NAMALWA (cell line): Measurements from ENCODE around the gene GARIN5B.
A peak's percentile ranks its signal among the peaks of the same experiment; 100 is the strongest.

Experiments
- DNase-seq: peaks from one replicate; pipeline ENCODE4 v3.0.0-alpha.2; 2015; ENCODE audit warnings: low spot score

Gene GARIN5B

DNA sequence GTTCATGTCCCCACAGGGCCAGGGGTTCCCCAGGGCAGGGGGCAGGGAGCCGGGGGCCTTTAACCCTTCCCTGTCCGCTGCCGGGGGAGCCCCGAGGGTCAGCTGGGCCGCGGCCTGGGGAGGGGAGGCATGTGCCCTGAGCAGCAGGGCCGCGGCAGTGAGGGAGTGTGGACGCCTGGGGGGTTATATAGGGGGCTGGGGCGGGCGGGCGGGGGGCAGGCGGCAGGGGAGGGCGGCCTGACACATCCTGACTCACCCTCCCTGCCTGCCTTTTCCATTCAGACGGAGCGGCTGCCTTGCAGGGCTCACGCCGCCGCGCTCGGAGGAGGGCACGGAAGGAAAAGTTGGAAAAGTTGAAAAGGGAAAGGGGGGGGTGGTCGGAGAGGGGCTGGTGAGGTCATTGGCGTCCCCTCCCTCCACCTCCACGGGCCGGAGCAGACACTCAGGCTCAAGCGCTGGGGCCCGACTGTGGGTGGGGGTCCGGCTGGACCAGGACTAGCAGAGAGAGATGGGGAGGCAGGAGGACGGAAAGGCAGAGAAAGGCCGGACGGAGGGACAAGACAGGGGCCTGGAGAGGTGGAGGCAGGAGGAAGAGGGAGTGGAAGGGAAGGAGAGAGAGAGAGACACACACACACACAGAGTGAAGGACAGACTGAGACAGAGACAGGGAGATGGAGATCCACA is 7.4 kb upstream of the GARIN5B start, which contains the start of gene IL11:
IL11 (minus strand) TSS at position 159 of the 684 bp plus-strand sequence; CDS start at position 6, 153 bp downstream.
- no peak for DNase-seq

DNA sequence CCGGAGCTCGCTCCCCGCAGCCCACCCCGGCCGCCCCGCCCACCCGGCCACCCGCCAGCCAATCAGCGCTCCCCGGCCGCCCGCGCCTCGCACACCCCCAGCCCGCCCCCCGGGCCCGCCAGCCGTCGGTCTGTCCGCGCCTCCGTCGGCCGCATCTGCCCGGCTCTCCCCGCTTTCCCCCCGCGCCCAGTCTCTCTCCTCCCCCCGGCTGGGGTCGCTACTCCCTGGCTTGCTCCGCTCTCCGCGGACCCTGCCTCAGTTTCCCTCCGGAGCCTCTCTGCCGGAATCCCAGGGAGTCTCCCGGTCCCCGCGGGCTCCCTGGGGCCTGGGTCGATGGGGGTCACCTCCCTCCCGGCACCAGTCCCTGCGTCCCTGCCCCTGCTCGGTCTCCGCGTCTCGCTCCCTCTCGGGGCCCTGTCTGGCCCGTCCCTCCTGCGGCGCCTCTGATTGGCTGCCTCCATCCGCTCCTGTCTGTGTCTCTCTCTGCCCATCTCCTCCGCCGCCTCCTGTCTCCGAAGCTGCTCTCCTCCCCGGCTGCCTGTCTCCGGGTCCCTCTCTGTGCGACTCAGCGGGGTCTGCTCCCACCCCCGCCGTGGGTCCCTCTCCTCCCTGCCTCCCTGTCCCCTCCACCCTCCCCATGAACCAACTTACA is 6.7 kb upstream of the GARIN5B start:
- DNase-seq: no peak

DNA sequence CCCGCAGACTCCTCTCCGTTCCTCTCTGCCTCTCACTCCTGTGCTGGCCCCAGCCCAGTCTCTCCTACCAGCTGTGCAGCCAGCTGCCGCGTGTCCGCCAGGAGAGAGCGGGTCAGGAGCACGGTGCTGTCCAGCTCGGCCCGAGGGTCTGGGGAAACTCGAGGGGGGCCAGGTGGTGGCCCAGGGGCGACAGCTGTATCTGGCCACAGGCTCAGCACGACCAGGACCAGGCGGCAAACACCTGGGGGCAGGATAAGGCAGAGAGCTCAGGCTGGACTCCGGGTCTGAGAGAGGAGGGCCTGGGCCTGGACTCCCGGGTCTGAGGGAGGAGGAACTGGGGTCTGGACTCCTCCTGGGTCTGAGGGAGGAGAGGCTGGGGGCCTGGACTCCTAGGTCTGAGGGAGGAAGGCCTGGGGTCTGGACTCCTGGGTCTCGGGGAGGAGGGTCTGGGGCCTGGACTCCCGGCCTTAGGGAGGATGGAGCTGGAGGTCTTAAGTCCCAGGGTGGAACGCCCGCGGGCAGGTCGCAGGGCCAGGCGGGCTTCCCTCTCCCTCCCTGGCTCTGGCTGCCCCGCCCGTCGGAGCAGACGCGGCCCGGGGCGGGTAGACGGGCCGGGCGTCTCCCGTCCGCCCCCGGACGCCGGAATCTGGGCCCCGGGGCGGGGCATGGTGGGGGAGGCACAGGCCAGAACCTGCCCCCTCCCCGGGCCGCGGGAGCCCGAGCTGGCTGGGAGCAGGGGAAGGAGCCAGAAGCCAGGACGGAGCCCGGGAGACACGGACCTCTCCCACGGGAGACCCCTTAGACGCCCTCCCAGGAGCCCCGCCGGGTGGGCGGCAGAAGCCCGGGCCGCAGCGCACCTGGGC is 5.9 kb upstream of the GARIN5B start:
- no peak for DNase-seq

DNA sequence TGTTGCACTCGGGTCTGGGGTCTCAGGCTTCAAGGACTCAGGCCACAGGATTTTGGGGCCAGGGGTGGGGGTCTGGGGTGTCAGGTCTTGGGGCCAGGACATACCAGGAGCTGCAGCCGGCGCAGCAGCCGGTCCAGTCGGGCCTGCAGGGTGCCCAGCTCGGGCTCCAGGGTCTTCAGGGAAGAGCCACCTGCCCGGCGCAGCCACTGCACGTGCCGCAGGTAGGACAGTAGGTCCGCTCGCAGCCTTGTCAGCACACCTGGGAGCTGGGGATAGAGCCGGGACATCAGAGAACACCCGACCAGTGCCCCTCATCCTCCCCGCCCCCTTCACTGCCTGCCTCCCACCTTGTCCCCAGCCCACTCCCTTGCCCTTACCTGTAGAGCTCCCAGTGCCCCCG is 5.0 kb upstream of the GARIN5B start:
- no peak for DNase-seq

DNA sequence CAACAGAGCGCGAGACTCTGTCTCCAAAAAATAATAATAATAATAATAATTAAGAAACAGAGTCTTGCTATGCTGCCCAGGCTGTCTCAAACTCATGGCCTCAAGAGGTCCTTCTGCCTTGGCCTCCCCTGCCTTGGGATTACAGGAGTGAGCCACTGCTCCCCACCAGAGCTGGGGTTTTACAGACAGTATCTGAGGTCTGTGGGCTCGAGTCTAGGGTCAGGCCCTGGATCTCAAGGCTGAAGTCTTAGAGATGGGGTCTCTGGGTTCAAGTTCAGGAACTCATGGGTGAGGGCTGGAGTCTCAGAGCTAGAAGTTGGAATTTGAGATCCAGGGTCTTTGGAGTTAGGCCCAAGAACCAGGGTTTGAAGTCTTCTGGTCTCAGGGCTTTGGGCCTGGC is 3.7 kb upstream of the GARIN5B start:
- no peak for DNase-seq

DNA sequence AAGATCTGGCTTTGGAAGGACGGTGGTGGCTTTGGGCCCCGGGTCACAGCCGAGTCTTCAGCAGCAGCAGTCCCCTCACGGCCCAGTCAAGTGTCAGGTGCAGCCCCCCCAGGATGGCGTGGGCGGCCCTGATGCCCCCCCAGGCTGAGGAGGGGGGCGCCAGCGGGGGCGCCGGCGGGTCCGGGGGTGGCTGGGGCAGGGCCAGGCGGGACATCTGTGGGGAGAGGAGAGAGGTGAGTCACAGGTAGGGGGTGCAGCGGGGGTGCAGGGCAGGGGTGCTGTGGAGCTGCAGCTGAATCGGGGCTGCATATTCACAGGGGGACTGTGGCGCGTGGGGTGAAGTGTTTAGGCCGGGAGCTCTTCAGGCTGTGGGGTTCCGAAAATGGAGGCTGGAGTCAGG is 2.9 kb upstream of the GARIN5B start:
- no peak for DNase-seq

DNA sequence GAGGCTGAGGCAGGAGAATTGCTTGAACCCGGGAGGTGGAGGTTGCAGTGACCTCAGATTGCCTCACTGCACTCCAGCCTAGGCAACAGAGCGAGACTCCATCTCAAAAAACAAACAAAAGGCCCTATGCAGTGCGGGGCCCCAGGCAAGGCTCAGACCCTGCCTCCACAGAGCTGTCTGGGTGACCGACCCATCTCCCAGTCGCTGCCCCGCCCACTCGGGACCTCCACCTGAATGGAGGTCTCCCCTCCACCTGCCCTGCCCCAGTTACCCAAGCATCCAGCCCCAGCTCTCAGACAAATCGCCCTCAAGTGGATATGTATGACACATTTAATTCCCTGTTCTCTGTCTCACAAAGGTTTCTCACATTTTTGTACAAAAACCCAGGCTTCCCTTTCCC is 2.2 kb upstream of the GARIN5B start:
- DNase-seq: no peak

DNA sequence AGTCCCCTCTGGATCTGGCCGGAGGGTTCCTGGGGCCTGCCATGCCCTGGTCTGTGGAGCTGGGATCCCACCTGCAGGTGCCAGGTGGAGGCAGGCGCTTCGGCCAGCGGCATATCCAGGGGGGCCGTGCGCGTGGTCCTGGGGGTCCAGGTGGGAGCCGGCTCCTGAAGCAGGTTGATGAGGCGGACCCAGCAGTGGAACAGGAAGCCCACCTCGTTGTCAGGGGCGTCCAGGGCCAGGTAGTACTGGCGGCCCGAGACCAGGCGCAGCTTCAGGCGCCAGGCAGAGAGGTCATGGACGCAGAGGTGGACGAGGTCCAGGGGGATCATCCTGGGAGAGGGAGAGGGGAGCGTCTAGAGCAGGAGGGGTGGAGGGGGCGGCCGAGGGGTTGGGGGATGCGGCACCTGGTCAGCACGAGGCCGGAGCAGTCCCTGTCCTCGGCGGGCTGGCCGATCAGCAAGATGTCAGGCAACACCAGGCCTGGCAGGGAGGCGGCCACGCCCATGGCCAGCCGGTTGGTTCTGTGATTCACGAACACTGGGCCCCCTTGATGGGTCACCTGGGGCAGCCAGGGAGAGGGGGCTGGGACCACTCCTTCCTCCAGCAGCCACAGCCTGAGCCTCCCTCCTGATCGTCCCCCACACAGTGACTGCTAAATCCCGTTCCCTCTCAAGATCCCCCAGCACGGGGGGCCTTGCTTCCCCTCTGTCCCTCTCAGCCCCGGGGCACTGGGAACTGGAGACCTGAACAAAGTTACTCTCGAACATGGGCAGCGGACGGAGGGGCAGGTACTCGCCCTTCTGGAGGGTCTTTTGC is 678 bp downstream of the GARIN5B start:
- DNase-seq: no peak

DNA sequence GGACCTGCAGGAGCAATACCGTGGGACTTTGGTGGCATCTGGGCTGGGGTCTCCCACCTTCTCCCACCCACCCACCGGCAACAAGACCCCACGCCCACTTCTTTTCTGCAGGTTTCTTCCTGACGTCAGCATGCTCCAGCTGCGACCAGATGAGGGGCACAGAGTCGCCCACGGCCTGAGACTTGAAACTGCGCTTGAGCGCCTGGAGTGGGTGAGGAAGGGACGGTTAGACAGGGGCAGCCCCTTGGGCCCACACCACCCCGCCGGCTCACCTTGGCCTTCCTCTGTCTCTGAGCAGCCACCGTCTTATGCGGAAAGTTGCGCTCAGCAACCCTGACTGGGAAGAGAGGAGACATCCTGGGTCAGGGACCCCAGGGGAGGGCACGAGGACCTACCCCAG is 2.2 kb downstream of the GARIN5B start:
- no peak for DNase-seq

DNA sequence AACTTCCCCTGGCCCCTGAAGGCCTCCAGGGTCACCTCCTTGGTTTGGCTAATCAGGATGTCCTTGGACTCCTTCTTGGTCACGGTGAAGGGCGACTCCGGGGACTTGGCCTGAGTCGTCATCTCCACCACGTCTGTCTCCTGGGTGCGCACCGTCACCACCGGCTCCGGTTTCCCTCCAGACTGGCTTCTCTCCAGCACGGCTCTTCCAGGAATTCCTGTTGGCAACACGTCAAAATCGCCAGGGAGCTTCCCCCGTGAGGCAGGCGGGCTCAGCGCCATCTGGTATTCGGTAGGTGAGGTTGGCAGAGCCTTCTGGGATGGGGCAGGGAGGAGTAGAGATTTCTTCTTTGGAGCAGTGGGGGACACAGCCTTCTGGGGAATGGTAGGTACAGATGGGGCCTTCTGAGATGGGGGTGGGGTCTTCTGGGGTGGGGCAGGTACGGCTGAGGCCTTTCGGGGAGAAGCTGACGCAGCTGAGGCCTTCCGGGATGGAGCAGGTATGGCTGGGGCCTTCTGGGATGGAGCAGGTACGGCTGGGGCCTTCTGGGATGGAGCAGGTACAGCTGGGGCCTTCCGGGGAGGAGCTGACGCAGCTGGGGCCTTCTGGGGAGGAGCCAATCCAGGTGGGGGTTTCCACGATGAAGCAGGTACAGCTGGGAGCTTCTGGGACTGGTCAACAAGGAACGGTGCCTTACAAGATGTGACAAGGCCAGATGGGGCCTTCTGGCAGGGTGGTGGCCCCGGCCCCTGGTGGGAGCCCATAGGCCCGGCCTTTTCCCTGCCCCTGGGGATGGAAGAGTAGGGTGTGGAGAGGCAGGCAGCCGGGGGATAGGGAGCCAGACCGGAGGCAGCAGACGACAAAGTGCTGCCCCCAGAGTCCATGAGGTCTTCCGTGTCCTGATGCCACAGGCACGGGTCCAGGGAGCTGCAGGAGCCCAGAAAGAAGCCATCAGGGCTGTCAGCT is 3.8 kb downstream of the GARIN5B start:
- DNase-seq: no peak

DNA sequence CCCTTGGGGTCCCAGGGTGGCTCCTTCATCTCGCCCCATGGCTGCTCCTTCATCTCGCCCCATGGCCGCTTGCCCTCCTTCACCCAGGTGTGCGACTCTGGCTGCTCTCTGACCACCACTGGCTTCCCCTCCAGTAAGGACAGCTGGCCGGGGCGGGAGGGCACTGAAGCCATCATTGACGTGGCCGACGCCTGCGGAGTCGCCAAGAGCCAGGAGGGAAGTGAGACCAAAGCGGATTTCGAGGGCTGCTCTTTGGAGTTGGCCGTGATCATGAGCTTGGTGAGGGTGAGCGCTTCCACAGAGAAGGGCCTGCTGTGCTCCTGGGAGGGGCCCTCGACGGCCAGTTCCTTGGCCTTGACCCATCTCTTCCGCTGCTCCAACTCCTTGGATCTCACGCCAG is 4.6 kb downstream of the GARIN5B start:
- DNase-seq: no peak

DNA sequence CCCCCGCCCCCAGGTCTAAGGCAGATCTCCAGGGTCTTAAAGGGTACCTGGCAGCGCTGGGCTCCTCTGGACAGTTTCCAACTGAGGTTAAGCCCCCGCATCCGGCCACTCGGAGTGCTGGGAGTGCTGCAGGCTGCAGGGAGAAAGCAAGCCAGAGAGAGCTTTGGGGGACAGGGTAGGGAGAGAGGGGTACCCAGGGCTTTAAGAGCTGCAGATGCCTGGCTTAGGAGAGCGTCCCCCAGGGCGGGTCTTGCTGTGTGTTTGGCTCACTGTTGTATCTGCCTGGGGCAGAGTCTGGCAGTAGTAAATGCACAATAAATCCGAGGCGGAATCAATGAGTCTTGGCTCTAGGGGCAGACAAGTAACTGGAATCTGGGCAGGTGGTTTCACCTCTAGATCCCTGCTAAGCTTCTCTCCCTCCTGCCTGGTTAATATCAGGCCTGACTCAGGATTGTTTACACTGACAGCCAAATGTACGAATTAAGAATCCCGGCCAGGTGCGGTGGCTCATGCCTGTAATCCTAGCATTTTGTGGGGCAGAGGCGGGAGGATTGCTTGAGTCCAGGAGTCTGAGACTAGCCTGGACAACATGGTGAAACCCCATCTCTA is 7.7 kb downstream of the GARIN5B start:
- no peak for DNase-seq

DNA sequence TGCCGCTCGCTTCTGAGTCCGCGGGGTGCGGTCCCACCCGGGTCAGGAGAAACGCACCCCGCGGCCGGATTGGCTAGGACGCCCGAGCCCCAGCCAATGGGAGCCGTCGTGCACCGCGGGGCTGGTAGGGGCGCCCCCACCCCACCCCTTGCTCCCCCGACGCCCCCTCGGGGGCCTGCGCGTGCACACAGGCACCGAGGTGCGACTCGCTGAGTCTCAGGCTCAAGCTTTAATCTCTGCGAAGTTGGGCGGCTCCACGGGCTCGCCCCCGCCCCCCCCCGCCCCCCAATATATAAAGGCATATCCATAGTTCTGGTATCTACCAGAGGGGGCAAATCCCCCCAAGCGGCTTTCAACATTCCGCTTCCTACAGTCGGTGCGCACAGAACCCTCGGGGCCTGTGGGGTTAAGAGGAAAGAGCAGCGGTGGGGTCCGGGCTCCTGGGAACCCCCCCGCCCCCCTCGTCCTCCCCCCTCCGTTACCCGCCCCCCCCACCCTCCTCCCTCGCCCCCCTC is 8.3 kb downstream of the GARIN5B start, which contains the start of gene COX6B2:
COX6B2 (minus strand) TSS at position 22 of the 515 bp plus-strand sequence. CDS start 198 bp downstream, outside the sequence.
- no peak for DNase-seq

DNA sequence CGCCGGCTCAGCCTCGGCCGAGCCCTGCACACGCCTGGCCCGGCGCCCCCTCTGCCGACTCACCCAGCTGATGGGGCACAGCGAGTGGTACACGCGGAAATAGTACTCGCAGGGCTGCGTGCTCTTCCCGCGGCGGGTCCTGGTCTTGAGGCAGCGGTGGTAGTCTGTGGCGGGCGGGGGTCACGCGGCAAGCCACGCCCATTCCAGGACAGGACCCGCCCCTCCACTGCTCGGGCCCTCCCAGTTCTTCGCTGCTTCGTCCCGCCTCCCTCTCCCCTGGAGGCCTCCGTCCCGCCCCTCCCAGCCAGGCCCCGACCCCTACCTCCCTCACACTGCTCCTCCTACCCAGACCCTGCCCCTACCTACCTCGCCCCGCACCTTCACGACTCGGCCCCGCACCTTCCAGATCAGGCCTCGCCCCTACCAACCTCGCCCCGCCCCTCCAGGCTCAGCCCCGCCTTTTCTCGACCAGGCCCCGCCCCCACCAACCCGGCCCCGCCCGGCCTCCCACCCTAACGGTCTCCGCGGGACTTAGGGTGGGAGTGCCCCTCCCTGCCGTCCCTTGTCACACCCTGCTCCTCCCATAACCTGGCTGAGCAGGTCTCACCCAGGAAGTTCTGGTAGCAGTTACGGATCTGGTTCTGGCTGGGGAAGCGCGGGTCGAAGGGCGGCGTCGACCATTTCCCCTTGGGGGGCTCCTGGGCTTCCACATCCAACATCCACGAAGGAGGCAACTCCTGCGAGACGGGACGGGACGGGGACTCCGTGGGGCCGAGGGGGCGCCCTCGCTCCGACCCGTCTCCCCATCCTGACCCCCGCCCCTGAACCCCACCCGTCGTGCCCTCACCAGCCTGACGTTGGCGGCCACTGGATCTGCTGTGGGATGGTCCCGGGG is 9.0 kb downstream of the GARIN5B start:
- DNase-seq: peak; percentile 75

DNA sequence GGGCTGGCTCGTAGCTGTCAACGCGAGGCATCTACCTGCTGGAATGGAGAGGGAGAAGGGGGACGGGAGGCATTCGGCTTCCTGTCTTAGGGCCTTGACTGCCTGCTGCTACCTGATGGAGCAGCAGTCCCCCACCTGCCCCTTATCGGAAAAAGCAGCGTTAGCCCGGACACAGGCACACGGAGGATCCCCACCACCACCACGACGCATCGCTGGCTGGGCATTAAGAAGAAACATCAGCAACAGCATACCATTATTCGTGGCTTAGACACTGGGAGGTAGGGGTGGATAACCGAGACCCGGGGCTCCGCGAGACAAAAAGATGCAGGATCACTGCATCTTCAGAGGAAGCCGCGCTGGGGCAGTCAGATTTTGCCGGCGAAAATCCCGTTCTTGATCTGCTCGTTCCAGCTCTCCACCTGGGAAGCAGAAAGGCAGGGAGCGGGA is 9.7 kb downstream of the GARIN5B start:
- DNase-seq: no peak

DNA sequence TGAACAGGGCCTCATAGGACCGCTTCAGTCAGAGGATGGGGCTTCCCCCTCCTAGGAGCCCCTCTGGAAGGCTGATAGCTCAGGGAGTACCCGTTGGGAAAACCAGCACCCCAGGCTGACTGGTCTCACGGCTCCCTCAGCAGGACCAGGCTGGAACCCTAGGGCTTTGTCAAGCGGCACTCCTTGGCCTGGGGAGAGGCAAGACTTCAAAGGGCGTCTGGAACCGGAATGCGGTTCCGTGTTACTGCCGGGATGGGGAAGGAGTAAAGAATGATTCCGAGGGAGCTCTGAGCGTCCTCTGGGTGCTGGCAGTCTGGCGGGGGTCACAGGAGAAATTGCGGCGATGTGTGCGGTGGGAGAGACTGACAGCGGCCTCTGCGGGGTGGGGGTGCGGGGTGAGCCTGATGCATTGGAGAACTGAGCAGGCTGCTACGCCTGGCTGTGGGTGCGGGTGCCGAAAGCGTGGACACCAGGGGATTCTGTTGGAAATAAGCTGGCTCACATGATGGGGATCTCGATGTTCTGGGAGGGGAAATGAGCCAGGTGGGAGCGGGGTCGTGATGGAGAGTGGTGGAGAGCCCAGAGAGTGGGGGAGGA is 10.4 kb downstream of the GARIN5B start:
- DNase-seq: no peak

DNA sequence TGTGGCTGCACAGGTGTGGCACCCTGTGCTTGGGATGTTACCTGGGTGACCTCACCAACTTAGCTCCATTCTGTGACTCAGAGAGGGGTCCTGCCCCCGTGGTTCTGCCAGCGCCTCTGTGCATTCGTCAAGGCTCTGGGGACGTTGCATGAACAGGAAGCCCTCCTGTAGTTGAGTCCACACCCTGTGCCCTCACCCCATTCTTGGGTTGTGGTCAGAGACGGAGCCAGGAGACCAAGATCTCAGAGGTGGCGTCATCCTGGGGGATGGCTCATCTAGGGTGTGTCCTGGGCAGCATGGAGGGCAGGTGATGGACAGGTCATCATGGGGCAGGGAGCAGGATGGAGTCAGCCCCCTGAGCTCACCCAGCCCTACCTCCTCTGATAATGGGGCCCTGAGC is 11.0 kb downstream of the GARIN5B start:
- no peak for DNase-seq

DNA sequence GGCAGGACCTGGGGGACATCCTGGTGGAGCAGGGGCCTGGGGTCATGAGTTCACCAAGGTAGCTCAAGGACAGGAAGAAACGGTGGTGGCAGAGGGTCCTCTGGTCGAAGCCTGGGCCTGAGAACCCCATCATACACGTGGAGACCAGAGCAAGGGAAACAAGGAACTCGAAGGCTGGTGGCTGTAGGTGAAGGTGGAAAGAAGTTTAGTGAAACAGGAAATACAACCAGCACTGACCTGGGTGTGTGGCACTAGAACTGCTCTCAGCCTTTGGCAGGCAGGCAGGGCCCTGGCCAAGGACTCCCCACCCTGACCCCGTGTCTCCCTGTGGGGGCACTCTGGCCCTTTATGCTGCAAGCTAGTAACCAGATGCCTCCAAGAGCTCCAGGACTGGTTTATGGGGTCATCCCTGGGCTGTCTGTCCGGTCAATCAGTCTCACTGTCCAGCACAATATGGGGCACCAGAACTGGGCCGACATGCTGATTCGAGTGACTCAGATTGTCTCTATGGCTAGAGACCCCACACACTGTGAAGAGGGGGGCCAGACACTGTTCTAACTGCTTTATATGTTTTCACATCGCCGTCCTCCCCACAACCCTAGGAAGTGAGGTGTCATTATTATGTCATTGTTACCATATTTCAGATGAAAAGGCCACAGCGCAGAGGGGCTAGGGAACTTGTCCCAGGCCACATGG is 12.3 kb downstream of the GARIN5B start:
- DNase-seq: no peak
